Prostate gland (tissue), 2 donors: Measurements from ENCODE around the gene CDH7.

Experiments used
- CTCF ChIP-seq, 4 experiments: fragments of 200-600 bp in 2 of 4; fragments of 450-650 bp in 2 of 4; sonication (generic) in 2 of 4; IDR thresholded peaks; 1 replicate in 3 of 4; 2 replicates in 1 of 4; pipeline ENCODE4 v1.5.1; 2016 to 2019; ENCODE audit warnings: antibody characterized with exemption in 4 of 4, mild to moderate bottlenecking in 2 of 4, moderate library complexity in 2 of 4
- POLR2A ChIP-seq: fragments of 450-650 bp; IDR thresholded peaks from one replicate; pipeline ENCODE4 v1.6.1; 2016; ENCODE audit warnings: antibody characterized with exemption, mild to moderate bottlenecking
- POLR2AphosphoS5 ChIP-seq: sonication (generic); formaldehyde crosslinking; IDR thresholded peaks from one replicate; pipeline ENCODE4 v1.6.1; 2017; ENCODE audit warnings: antibody characterized with exemption

DNA sequence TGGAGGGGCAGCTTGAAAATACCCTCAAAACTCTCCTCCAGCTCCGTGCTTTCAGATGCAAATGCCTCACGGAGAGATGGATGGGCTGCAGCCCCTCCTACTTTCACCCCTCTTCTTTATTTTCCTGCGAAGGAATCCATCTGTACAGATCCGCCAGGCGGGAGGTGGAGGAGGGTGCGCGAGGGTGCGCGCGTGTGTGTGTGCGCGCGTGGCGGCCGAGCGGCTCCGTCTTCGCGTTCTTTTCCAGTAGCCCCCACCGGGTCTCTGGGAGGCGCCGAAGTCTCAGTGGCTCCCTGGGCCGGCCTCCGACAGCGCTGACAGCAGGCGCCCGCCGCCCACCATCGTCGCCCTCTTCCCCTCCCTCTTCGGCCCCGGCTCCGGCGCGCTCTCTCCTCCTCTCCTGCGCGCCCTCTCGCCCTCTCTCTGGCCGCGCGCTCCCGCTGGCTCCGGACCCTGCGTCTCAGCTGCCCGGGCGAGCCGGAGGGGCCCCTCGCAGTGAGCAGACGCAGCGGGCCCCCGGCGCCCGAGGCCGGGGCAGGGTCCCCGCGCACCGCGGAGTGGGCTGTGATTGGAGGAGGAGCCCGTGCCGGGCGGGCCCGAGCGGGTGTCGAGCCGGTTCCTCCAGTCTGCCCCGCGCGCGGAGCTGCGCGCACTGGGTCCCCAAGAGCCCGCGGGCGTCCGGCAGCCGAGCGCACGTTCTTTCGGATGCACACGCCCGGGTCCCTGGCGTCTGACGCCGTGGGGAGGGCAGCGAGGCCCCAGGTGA, at the start of gene CDH7:
- TF ChIP-seq CTCF (IDR thresholded peaks at IDR 0.05) (no peak), POLR2A (no peak), POLR2AphosphoS5 (no peak)
